SKM-1 (cell line): Measurements from ENCODE around the gene SLC25A42.

Experiments
- DNase-seq: peaks from one replicate; lab custom pipeline; 2025; ENCODE audit not compliant: unreplicated experiment; lab: John Stamatoyannopoulos, UW

Gene SLC25A42

GRCh38 chr19:19067276-19068072 lies 3.7 kb downstream of the SLC25A42 start:
- DNase-seq, result no peak

GRCh38 chr19:19068659-19069654 lies 5.2 kb downstream of the SLC25A42 start:
- DNase-seq, result no peak

- DNase-seq, result no peak
These were observed 8.1 kb downstream of the SLC25A42 start for GRCh38 chr19:19071897-19072296.

GRCh38 chr19:19074196-19074882 lies 10.5 kb downstream of the SLC25A42 start:
- DNase-seq, result no peak

GRCh38 chr19:19075126-19075525 lies 11.3 kb downstream of the SLC25A42 start:
- no peak for DNase-seq

GRCh38 chr19:19076476-19076875 lies 12.7 kb downstream of the SLC25A42 start:
- no peak for DNase-seq

- no peak for DNase-seq
These were observed 13.3 kb downstream of the SLC25A42 start for GRCh38 chr19:19077103-19077502.

GRCh38 chr19:19078801-19079200 lies 15.0 kb downstream of the SLC25A42 start:
- DNase-seq, result no peak

- DNase-seq, result no peak
These were observed 15.8 kb downstream of the SLC25A42 start for GRCh38 chr19:19079571-19079970.

GRCh38 chr19:19081642-19082151 lies 17.9 kb downstream of the SLC25A42 start:
- no peak for DNase-seq

- no peak for DNase-seq
These were observed 19.8 kb downstream of the SLC25A42 start for GRCh38 chr19:19083413-19084178.

- no peak for DNase-seq
These were observed 23.9 kb downstream of the SLC25A42 start for GRCh38 chr19:19087676-19088075.

GRCh38 chr19:19094513-19094912 lies 30.7 kb downstream of the SLC25A42 start:
- no peak for DNase-seq

- no peak for DNase-seq
These were observed 31.9 kb downstream of the SLC25A42 start for GRCh38 chr19:19095691-19096090.

GRCh38 chr19:19096641-19097627 lies 33.1 kb downstream of the SLC25A42 start:
- DNase-seq, result no peak

- no peak for DNase-seq
These were observed 34.4 kb downstream of the SLC25A42 start for GRCh38 chr19:19098084-19098702.

GRCh38 chr19:19098703-19099632 lies 35.2 kb downstream of the SLC25A42 start:
- no peak for DNase-seq

GRCh38 chr19:19101540-19101939 lies 37.7 kb downstream of the SLC25A42 start:
- DNase-seq, result no peak
